Natural killer cell (primary cell): ENCODE data around the gene TRMT44. TPM values are rescaled to one million over a fixed set of nuclear protein-coding genes. Genes with fewer than 3 reads are reported as not detected.

Experiments
- ATAC-seq, 3 donors: fragments of 150-1000 bp in 2 of 3; fragments of 200-7000 bp in 1 of 3; cut with Tn5 transposase; 1 replicate in 1 of 3; 2 replicates in 2 of 3; pipeline ENCODE4 v1.10.0; 2021; ENCODE audit warnings: mild to moderate bottlenecking in 2 of 3, moderate library complexity in 2 of 3
- DNase-seq, 2 donors: peaks; one replicate each; pipeline versions ENCODE4 v3.0.0 to v3.0.0-alpha.2; 2013 to 2021; ENCODE audit warnings: mixed read lengths in 1 of 2
- H3K27ac ChIP-seq: one replicate; pipeline ENCODE4 v1.5.1; 2013; ENCODE audit warnings: mild to moderate bottlenecking, low read length
- H3K27me3 ChIP-seq: one replicate; pipeline ENCODE4 v1.6.1; 2013; ENCODE audit warnings: low read length; ENCODE audit not compliant: control insufficient read depth, insufficient read depth
- H3K36me3 ChIP-seq: one replicate; pipeline ENCODE4 v1.6.1; 2013; ENCODE audit warnings: low read length; ENCODE audit not compliant: control insufficient read depth, insufficient read depth
- H3K4me1 ChIP-seq: one replicate; pipeline ENCODE4 v1.6.1; 2013; ENCODE audit warnings: low read length; ENCODE audit not compliant: control insufficient read depth, insufficient read depth
- H3K4me3 ChIP-seq: one replicate; pipeline ENCODE4 v1.5.1; 2013; ENCODE audit warnings: low read length
- H3K9me3 ChIP-seq: one replicate; pipeline ENCODE4 v1.6.1; 2013; ENCODE audit warnings: low read length; ENCODE audit not compliant: control insufficient read depth, insufficient read depth
- H3K27ac Mint-ChIP-seq, 2 donors: one replicate each; pipeline ENCODE4 v1.8.0; 2022; ENCODE audit warnings: mild to moderate bottlenecking in 2 of 2, mixed read lengths in 2 of 2, moderate library complexity in 1 of 2
- H3K27me3 Mint-ChIP-seq, 2 donors: one replicate each; pipeline ENCODE4 v1.8.0; 2022; ENCODE audit warnings: low read depth in 2 of 2, mixed read lengths in 2 of 2
- H3K36me3 Mint-ChIP-seq: one replicate; pipeline ENCODE4 v1.8.0; 2022; ENCODE audit warnings: mixed read lengths
- H3K4me1 Mint-ChIP-seq, 2 donors: one replicate each; pipeline ENCODE4 v1.8.0; 2022; ENCODE audit warnings: mixed read lengths in 2 of 2
- H3K4me3 Mint-ChIP-seq: one replicate; pipeline ENCODE4 v1.8.0; 2022; ENCODE audit warnings: mild to moderate bottlenecking, moderate library complexity, mixed read lengths
- H3K9me3 Mint-ChIP-seq, 2 donors: one replicate each; pipeline ENCODE4 v1.8.0; 2022; ENCODE audit warnings: mixed read lengths in 2 of 2
- CTCF ChIP-seq: fragments of 200-600 bp; IDR thresholded peaks from one replicate; pipeline ENCODE4 v1.8.0; 2022; ENCODE audit warnings: antibody characterized with exemption
- WGBS: methylation state at CpG from one replicate; pipeline ENCODE4 v1.1.7; 2013; ENCODE audit warnings: missing lambda C conversion rate; ENCODE audit not compliant: insufficient coverage; 5-methylcytosine and 5-hydroxymethylcytosine counted together
- intact Hi-C: fragments of 100-400 bp; cut with micrococcal nuclease; formaldehyde crosslinking; loops from one replicate; pipeline ENCODE4 v1.14.2; 2022
- total RNA-seq, 4 donors: library from RNA; stranded (reverse); fragments of 120-200 nt in 1 of 4; gene quantifications; one replicate each; pipeline versions ENCODE4 v1.2.3 to v1.2.4, GENCODE V29; 2013 to 2022

Gene TRMT44
- total RNA-seq, 3 donors from 2014 or later (not counting 1 experiment from before 2014, with no cell fraction given) = 24.4 to 37.5 (median 34.3) TPM

- intact Hi-C loops = no loop called here
- WGBS = 85% methylated on average over 9 of the region's 9 CpGs
- Histone ChIP-seq H3K4me1 (no peaks in the 10 kb centered on the region), H3K27me3 (no peaks in the 10 kb centered on the region), H3K4me3 (no peak overlapping the region), H3K9me3 (no peaks in the 10 kb centered on the region), H3K27ac (no peak overlapping the region), H3K36me3 (no peaks in the 10 kb centered on the region)
- H3K27me3 Mint-ChIP-seq = no peaks in the 10 kb centered on the region
- ATAC-seq (no peak), DNase-seq (no peak)
- H3K4me3 Mint-ChIP-seq = no peak overlapping the region
- no peak for TF ChIP-seq CTCF
- H3K9me3 Mint-ChIP-seq = no peaks in the 10 kb centered on the region
- no peaks in the 10 kb centered on the region for H3K4me1 Mint-ChIP-seq
- H3K36me3 Mint-ChIP-seq = no peaks in the 10 kb centered on the region
- H3K27ac Mint-ChIP-seq = no peak overlapping the region
These were observed 68.2 kb downstream of the TRMT44 start for GRCh38 chr4:8508740-8509139.

DNA sequence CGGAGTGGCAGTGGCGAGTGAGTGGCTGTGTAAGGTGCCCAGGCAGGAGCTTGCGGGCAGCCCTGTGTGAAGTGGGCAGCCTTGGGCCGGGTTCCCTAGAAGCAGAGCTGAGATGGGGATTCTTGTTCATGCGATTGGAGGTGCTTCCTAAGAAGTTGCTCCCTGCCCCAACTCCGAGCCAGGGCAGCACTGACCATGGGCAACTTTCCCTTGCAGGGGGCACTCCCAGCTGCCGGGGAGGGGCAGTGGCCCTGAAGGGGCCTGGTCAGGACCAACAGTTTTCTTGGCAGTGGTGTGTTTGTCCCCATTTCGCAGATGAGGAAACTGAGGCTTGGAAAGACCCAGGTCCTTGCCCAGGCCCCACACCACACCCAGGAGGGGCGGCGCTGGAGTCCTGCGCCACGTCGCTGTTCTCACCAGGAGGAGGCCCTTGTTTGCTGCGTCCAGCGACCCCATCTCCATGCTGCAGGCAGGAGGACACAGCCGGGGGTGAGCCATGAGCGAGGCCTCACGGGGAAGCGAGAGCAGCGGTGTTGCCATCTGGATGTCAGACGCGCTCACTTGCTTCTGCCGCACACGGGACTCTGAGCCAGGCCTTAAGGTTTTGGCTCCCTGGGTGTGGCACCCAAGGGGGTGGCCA is 68.9 kb downstream of the TRMT44 start:
- Histone ChIP-seq H3K4me1 (no peaks in the 10 kb centered on the region), H3K4me3 (no peak overlapping the region), H3K9me3 (no peaks in the 10 kb centered on the region), H3K36me3 (no peaks in the 10 kb centered on the region), H3K27me3 (no peaks in the 10 kb centered on the region), H3K27ac (no peak overlapping the region)
- ATAC-seq (no peak), DNase-seq (no peak)
- no peak overlapping the region for H3K4me3 Mint-ChIP-seq
- intact Hi-C loops = no loop called here
- 90% methylated on average over 24 of the region's 24 CpGs for WGBS
- H3K27ac Mint-ChIP-seq = no peak overlapping the region
- H3K27me3 Mint-ChIP-seq = no peaks in the 10 kb centered on the region
- H3K4me1 Mint-ChIP-seq = no peaks in the 10 kb centered on the region
- TF ChIP-seq CTCF = no peak
- no peaks in the 10 kb centered on the region for H3K36me3 Mint-ChIP-seq
- H3K9me3 Mint-ChIP-seq = no peaks in the 10 kb centered on the region

DNA sequence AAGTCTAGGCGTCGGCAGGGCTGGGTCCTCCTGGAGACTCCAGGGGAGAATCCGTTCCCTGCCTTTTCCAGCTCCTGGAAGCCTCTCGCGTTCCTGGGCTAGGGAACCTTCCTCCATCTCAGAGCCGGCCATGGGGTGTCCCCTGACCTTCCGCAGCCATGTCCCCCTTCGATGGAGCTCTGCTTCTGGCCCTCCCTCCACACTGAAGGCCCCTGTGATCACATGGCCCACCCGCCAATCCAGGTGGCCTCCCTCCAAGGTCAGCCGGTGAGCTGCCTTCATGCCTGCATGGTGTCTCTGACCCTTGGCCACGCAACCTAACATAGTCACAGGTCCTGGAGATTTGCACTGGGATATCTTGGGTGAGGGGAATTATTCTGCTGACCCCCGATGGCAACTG is 69.6 kb downstream of the TRMT44 start:
- H3K27ac Mint-ChIP-seq = no peak overlapping the region
- ATAC-seq = no peak
- DNase-seq = no peak
- no peak for TF ChIP-seq CTCF
- no peak overlapping the region for H3K27ac ChIP-seq
- H3K4me3 Mint-ChIP-seq = no peak overlapping the region
- H3K27me3 ChIP-seq = no peaks in the 10 kb centered on the region
- intact Hi-C loops = no loop called here
- no peaks in the 10 kb centered on the region for H3K27me3 Mint-ChIP-seq
- H3K4me1 Mint-ChIP-seq = no peaks in the 10 kb centered on the region
- H3K36me3 ChIP-seq = no peaks in the 10 kb centered on the region
- H3K9me3 Mint-ChIP-seq = no peaks in the 10 kb centered on the region
- 90% methylated on average over 12 of the region's 12 CpGs for WGBS
- H3K9me3 ChIP-seq = no peaks in the 10 kb centered on the region
- H3K4me1 ChIP-seq = no peaks in the 10 kb centered on the region
- no peak overlapping the region for H3K4me3 ChIP-seq
- H3K36me3 Mint-ChIP-seq = no peaks in the 10 kb centered on the region
